GM23338 (cell line): Measurements from ENCODE around the gene NCOR2. TPM values are rescaled to one million over a fixed set of nuclear protein-coding genes. Genes with fewer than 3 reads are reported as not detected.
A peak's percentile ranks its signal among the peaks of the same experiment; 100 is the strongest.

ENCODE experiments used
- ATAC-seq: fragments of 200-7000 bp; cut with Tn5 transposase; 3 replicates; pipeline ENCODE4 v1.9.1; 2020
- DNase-seq: peaks from one replicate; pipeline ENCODE4 v3.0.0-alpha.2; 2015; ENCODE audit warnings: low spot score
- H2AFZ ChIP-seq: fragments of 200-600 bp; sonication (generic); 2 replicates; pipeline ENCODE4 v1.8.0; 2016; ENCODE audit warnings: antibody characterized with exemption, mild to moderate bottlenecking, moderate library complexity
- H3F3A ChIP-seq: fragments of 200-600 bp; sonication (generic); replicated peaks from 2 replicates; pipeline ENCODE4 v1.8.0; 2017; ENCODE audit warnings: antibody characterized with exemption, mixed run types, low read depth
- H3K27ac ChIP-seq: fragments of 200-600 bp; sonication (generic); 2 replicates; pipeline ENCODE4 v1.6.1; 2016; ENCODE audit warnings: low read depth
- H3K27me3 ChIP-seq: fragments of 200-600 bp; sonication (generic); 2 replicates; pipeline ENCODE4 v1.8.0; 2016; ENCODE audit warnings: mild to moderate bottlenecking, mixed run types, moderate library complexity; ENCODE audit not compliant: insufficient read depth
- H3K36me3 ChIP-seq: fragments of 200-600 bp; sonication (generic); 2 replicates; pipeline ENCODE4 v1.8.0; 2016; ENCODE audit warnings: mild to moderate bottlenecking; ENCODE audit not compliant: insufficient read depth
- H3K4me1 ChIP-seq: fragments of 200-600 bp; sonication (generic); 2 replicates; pipeline ENCODE4 v1.8.0; 2016; ENCODE audit warnings: mild to moderate bottlenecking, moderate library complexity; ENCODE audit not compliant: insufficient read depth
- H3K4me2 ChIP-seq: fragments of 200-600 bp; sonication (generic); 2 replicates; pipeline ENCODE4 v1.7.1; 2017; ENCODE audit warnings: mixed run types
- H3K4me3 ChIP-seq: fragments of 200-600 bp; sonication (generic); 2 replicates; pipeline ENCODE4 v1.6.1; 2016; ENCODE audit warnings: mixed run types
- H3K79me2 ChIP-seq: fragments of 200-600 bp; sonication (generic); replicated peaks from 2 replicates; pipeline ENCODE4 v1.8.0; 2017; ENCODE audit warnings: mild to moderate bottlenecking; ENCODE audit not compliant: insufficient read depth
- H3K9me2 ChIP-seq: fragments of 200-600 bp; sonication (generic); 2 replicates; pipeline ENCODE4 v1.8.0; 2017; ENCODE audit not compliant: insufficient read depth
- H4K20me1 ChIP-seq: fragments of 200-600 bp; sonication (generic); replicated peaks from 2 replicates; pipeline ENCODE4 v1.8.0; 2017; ENCODE audit warnings: mild to moderate bottlenecking; ENCODE audit not compliant: insufficient read depth
- H3K27ac Mint-ChIP-seq: 2 replicates; pipeline ENCODE4 v1.8.0; 2020; ENCODE audit warnings: inconsistent platforms, mild to moderate bottlenecking, moderate library complexity, mixed read lengths
- H3K27me3 Mint-ChIP-seq: 3 replicates; pipeline ENCODE4 v1.8.0; 2022; ENCODE audit warnings: low read depth, mild to moderate bottlenecking, moderate library complexity, mixed read lengths, inconsistent platforms; ENCODE audit not compliant: insufficient read depth, poor library complexity
- H3K36me3 Mint-ChIP-seq: 3 replicates; pipeline ENCODE4 v1.8.0; 2021; ENCODE audit warnings: low read depth, mild to moderate bottlenecking, inconsistent platforms, moderate library complexity, mixed read lengths
- H3K4me1 Mint-ChIP-seq: 3 replicates; pipeline ENCODE4 v1.8.0; 2020; ENCODE audit warnings: mild to moderate bottlenecking, inconsistent platforms, mixed read lengths
- H3K4me3 Mint-ChIP-seq: 3 replicates; pipeline ENCODE4 v1.8.0; 2021; ENCODE audit warnings: moderate library complexity, mild to moderate bottlenecking, inconsistent platforms, mixed read lengths
- H3K9me3 Mint-ChIP-seq: 3 replicates; pipeline ENCODE4 v1.8.0; 2020; ENCODE audit warnings: moderate library complexity, mild to moderate bottlenecking, inconsistent platforms, mixed read lengths
- CREB1 ChIP-seq: fragments of 250-450 bp; sonication (Bioruptor Pico); IDR thresholded peaks from 2 replicates; pipeline ENCODE4 v1.5.0; 2020; ENCODE audit warnings: low read depth, mild to moderate bottlenecking, moderate library complexity
- ETS1 ChIP-seq: IDR thresholded peaks from 2 replicates; pipeline ENCODE4 v1.6.1; 2016; ENCODE audit warnings: antibody characterized with exemption
- EZH2phosphoT487 ChIP-seq: fragments of 200-600 bp; sonication (generic); IDR thresholded peaks from one replicate; pipeline ENCODE4 v1.8.1; 2018; ENCODE audit warnings: antibody characterized with exemption; ENCODE audit not compliant: unreplicated experiment
- JUNB ChIP-seq: IDR thresholded peaks from one replicate; pipeline ENCODE4 v1.6.1; 2016; ENCODE audit warnings: antibody characterized with exemption; ENCODE audit not compliant: unreplicated experiment
- NANOG ChIP-seq: IDR thresholded peaks from 2 replicates; pipeline ENCODE4 v1.6.1; 2016; ENCODE audit warnings: antibody characterized with exemption, borderline replicate concordance
- POLR2AphosphoS5 ChIP-seq: IDR thresholded peaks from 2 replicates; pipeline ENCODE4 v1.6.1; 2016; ENCODE audit warnings: antibody characterized with exemption, low read depth
- REST ChIP-seq: IDR thresholded peaks from one replicate; pipeline ENCODE4 v1.6.1; 2018; ENCODE audit warnings: antibody characterized with exemption; ENCODE audit not compliant: unreplicated experiment
- STAT1 ChIP-seq: IDR thresholded peaks from one replicate; pipeline ENCODE4 v1.6.1; 2016; ENCODE audit warnings: antibody characterized with exemption; ENCODE audit not compliant: unreplicated experiment
- ZNF114 ChIP-seq: fragments of 250-450 bp; sonication (Bioruptor Pico); IDR thresholded peaks from 2 replicates; pipeline ENCODE4 v1.5.0; 2020; ENCODE audit warnings: mild to moderate bottlenecking, moderate library complexity
- ZNF331 ChIP-seq: fragments of 250-450 bp; sonication (Bioruptor Pico); IDR thresholded peaks from 2 replicates; pipeline ENCODE4 v1.5.0; 2020; ENCODE audit warnings: low read depth, mild to moderate bottlenecking, moderate library complexity
- polyA plus RNA-seq: library from polyadenylated mRNA; unstranded; fragments of >200 nt; fragmentation: Nextera tagmentation; extraction: Ambion mirVana; gene quantifications from 2 replicates; pipeline ENCODE4 v1.2.1, GENCODE V29; 2016
- total RNA-seq: library from RNA; depleted of rRNA; stranded (reverse); fragments of >200 nt; shearing (Covaris generic); gene quantifications from 2 replicates; pipeline ENCODE4 v1.2.3, GENCODE V29; 2014

Gene NCOR2
- total and polyA plus RNA-seq, 2 experiments from 2014 or later = 69.6 to 190 TPM

- Histone ChIP-seq H2AFZ (no peak overlapping the region), H3K79me2 (peaks cover 97% of the 10 kb centered on the region), H3K36me3 (no peaks in the 10 kb centered on the region), H4K20me1 (peaks cover 46% of the 10 kb centered on the region), H3K4me1 (peaks cover 19% of the 10 kb centered on the region; the same call in 1 of the 2 replicates), H3K4me3 (no peak overlapping the region), H3K27ac (no peak overlapping the region), H3K27me3 (no peaks in the 10 kb centered on the region), H3K4me2 (peak overlapping the region; percentile 26; the same call in 1 of the 2 replicates), H3F3A (0 out of 2 replicates have a peak, but pooled peaks cover 3% of the 10 kb centered on the region), H3K9me2 (no peaks in the 10 kb centered on the region)
- H3K36me3 Mint-ChIP-seq = peaks cover 52% of the 10 kb centered on the region
- H3K27ac Mint-ChIP-seq = peak overlapping the region; percentile 75; the same call in 1 of the 2 replicates
- peaks cover 6% of the 10 kb centered on the region; the same call in 2 of the 3 replicates for H3K9me3 Mint-ChIP-seq
- H3K4me1 Mint-ChIP-seq = peaks cover 31% of the 10 kb centered on the region
- DNase-seq (peak; percentile 45), ATAC-seq (peak; percentile 18)
- no peak for TF ChIP-seq ZNF114 (CRISPR knock-in tag)
- TF ChIP-seq ETS1 = no peak
- TF ChIP-seq EZH2phosphoT487 = no peak
- TF ChIP-seq REST = no peak
- no peak for TF ChIP-seq JUNB
- TF ChIP-seq STAT1 = no peak
- no peak overlapping the region for H3K4me3 Mint-ChIP-seq
- peaks cover 19% of the 10 kb centered on the region for H3K27me3 Mint-ChIP-seq
Measured at GRCh38 chr12:124532331-124532750, 35.1 kb downstream of the NCOR2 start.

GRCh38 chr12:124531906-124532305, 35.5 kb downstream of the NCOR2 start:
- H3K4me3 Mint-ChIP-seq = no peak overlapping the region
- TF ChIP-seq POLR2AphosphoS5 (no peak), ZNF331 (CRISPR knock-in tag) (no peak), ZNF114 (CRISPR knock-in tag) (no peak), CREB1 (CRISPR knock-in tag) (no peak), NANOG (no peak)
- DNase-seq (no peak), ATAC-seq (no peak)
- Histone ChIP-seq H3K27ac (no peak overlapping the region; the same call in 1 of the 2 replicates), H3K9me2 (no peaks in the 10 kb centered on the region), H3K4me1 (peaks cover 19% of the 10 kb centered on the region; the same call in 1 of the 2 replicates), H3K27me3 (no peaks in the 10 kb centered on the region), H3K79me2 (peaks cover 97% of the 10 kb centered on the region), H3K4me3 (no peak overlapping the region), H3K4me2 (0 out of 2 replicates have a peak overlapping the region, but pooled peaks have one; percentile 26), H3K36me3 (no peaks in the 10 kb centered on the region), H3F3A (0 out of 2 replicates have a peak, but pooled peaks cover 3% of the 10 kb centered on the region), H4K20me1 (peaks cover 43% of the 10 kb centered on the region), H2AFZ (no peak overlapping the region)
- peaks cover 48% of the 10 kb centered on the region for H3K36me3 Mint-ChIP-seq
- H3K27ac Mint-ChIP-seq = no peak overlapping the region
- peaks cover 32% of the 10 kb centered on the region for H3K4me1 Mint-ChIP-seq
- peaks cover 19% of the 10 kb centered on the region for H3K27me3 Mint-ChIP-seq
- H3K9me3 Mint-ChIP-seq = peaks cover 6% of the 10 kb centered on the region; the same call in 2 of the 3 replicates
